ENCODE results near the gene ELMO1.

Gene ELMO1

DNA sequence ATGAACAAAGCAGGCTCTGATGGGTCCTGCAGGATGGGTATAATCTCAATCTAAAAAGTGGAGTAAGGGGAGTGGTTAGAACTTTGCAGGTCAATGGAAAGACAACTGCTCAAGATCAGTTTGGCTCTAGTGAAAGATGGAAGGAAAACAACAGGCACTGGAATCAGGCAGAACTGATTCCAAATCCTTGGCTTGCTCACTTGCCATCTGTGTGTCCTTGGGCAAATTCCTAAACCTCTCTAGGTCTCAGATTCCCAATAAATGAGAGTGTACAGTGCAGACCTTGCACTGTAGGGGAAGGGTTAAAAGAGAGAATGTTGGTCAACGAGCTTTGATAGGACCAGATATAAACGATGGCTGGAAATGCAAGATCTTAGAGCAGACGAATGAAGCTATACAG lies 538.3 kb downstream of the ELMO1 start:
- DNase-seq (ENCODE audit: low spot score) = no peak

- no peak for DNase-seq (ENCODE audit: low spot score)
Observed at GRCh38 chr7:36906956-36907635, 541.6 kb downstream of the ELMO1 start.

DNA sequence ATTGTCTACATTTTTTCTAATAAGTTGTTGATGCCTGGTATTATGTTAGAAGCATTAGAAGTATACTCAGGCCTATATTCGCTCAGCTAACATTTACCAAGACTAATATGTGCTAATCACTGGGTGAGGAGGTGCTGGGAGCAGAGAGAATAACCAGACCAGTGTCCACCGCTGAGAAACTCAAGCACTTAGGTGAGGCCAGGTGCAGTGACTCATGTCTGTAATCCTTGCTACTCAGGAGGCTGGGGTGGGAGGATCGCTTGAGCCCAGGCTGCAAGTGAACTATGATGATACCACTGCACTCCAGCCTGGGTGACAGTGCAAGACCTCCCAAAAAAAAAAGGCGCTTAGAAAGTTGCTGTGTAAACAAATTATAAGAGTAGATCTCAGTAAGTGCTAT lies 542.2 kb downstream of the ELMO1 start:
- no peak for DNase-seq (ENCODE audit: low spot score)

GRCh38 chr7:36905841-36906240 lies 542.8 kb downstream of the ELMO1 start:
- no peak for DNase-seq (ENCODE audit: low spot score)

DNA sequence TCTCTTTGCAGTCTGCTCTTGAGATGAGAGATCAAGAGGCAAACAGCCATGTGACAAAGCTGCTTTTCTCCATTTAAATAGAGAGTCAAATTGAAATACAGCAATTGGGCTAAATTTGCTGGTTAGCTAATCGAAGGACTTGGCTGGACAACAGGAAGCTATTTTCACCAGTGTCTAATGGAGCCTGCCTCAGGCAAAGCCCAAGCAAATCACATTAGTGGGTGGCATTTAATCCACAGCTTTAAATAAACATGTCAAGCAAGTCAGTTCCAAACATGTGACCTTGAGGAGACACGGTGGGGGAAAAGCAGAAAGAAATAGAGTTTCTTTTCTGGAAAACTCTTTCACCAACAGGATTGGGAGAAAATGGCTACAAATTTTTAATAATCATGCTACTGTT lies 543.9 kb downstream of the ELMO1 start:
- DNase-seq (ENCODE audit: low spot score) = no peak

GRCh38 chr7:36904101-36904500 lies 544.6 kb downstream of the ELMO1 start:
- DNase-seq (ENCODE audit: low spot score) = no peak

DNA sequence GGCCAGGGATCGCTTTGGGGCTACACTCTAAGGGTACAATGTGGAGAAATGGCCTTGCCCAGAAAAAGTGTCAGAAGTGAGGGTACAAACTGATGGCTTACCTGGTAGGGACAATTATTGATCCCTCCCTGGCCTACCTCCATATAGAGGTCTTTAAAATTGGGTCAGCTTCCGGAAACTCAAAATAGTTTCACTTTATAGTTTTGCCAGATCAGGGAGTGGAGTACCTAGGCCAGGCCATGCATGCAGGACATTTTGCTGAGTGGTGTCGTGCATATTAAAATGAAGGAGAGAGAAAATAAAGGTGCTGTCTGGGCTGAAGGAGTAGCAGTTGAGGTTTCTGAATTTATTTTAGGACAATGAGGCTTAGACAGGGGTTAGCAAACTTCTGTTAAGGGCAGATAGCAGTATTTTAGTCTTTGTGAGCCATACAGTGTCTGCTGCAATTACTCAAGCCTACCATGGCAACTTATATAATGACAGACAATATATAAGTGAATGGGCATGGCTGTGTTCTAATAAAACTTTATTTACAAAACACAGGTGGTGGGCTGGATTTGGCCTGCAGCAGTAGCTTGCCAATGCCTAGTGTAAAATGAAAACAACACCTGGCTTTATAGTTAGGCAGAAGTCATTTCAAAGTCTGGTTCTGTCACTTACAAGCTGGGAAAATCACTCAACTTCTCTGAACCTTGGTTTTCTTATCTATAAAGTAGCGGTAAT lies 547.5 kb downstream of the ELMO1 start:
- DNase-seq (ENCODE audit: low spot score) = no peak

DNA sequence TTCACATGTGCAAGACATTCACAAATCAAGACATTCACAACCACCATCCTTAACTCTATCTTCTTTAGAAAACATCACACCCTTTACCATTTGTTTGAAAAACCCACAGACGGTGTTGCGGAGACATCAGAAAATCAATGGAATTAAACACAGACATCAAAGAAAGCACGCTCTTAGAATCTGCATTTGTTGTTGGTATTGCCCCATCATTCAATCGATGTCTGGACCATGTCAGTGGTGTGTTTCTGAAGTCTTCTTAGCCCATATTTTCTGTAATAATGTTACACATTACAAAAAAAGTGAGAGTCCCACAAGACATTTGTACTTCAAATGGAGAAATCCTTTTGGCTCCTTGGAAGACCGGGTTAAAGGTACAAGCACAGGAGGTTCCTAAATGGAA lies 550.5 kb downstream of the ELMO1 start:
- DNase-seq (ENCODE audit: low spot score) = no peak

DNA sequence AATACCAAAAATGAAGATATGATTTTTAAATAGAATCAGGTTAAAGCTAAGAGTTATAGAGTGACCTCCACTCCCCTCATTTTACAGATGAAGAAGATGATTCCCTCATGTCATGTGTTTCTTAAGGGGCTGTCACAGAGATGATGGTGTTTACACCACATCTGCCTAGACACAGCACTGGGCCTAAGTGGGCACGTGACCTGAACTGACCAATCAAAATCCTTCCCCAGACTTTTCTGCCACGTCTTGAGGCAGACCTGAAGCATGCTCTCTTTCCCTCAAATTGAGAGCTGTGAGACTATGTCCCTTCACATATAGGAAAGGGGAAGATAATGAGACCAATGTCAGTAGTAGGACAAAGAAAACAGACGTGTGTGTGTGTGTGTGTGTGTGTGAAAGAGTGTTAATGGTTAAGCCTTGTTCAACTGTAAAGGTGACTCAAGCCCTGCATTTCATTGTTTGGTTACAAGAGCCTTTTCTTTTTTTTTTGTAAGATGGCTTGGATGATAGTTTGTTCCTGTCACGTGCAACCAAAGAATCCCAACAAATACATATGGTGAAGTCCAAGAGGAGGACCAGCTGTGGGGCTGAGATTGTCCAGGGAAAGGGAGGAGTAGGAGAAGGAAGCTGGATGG lies 551.6 kb downstream of the ELMO1 start:
- no peak for DNase-seq (ENCODE audit: low spot score)

DNA sequence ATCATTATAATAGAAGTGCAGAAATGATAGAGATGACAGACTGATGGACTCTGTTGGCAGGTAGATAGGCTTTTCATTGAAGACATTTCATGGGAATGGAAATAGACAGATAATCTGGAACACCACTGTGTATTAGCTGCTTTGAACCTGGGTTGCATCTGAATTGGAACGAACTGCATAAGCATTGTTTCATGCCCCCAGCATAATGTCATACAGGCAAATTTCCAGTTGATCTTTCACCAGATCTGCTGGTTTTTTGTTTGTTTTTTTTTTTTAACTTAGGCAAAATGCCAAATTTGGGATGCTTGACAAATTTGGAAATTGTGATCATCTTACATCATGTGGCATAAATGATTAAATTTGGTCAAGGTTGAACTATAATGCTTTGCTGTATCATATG lies 552.2 kb downstream of the ELMO1 start:
- no peak for DNase-seq (ENCODE audit: low spot score)

DNA sequence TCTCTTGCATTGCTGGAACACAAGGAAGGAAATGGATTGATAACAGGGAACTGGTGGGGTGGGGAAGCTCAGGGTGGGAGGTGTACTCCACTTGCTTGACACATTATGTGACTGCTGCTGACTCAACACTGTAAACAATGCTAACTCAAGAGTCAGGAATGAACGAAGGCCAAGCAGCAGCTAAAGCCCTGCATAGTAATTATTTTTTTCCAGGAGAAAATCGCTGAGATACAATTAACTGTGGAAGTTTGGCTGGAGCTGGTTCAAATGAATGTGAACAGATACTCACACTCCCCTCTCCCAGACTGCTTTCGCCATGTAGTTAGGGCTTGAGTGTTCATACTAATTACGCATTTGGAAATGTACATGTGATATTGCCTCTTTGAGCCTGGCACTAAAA lies 553.5 kb downstream of the ELMO1 start:
- no peak for DNase-seq (ENCODE audit: low spot score)

GRCh38 chr7:36894190-36894589 lies 554.5 kb downstream of the ELMO1 start:
- DNase-seq (ENCODE audit: low spot score) = no peak

DNA sequence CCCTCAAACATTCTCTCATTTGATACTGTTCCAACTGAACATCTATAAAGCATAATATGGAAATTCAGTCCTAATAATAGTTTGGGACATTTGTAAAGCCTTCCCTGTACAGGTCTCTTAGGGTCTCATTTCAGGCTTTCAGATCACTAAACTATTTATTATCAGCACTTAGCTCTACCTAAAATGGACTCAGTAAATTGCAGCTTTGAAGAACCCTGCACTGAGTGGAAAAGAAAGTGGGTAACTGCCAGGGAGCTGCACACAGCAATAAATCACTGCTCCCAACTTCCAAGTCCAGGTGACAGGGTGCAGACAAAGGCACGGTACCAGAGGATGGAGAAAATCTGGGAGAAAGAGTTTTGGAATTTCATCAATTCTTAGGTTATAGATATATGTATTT lies 559.5 kb downstream of the ELMO1 start:
- no peak for DNase-seq (ENCODE audit: low spot score)

DNA sequence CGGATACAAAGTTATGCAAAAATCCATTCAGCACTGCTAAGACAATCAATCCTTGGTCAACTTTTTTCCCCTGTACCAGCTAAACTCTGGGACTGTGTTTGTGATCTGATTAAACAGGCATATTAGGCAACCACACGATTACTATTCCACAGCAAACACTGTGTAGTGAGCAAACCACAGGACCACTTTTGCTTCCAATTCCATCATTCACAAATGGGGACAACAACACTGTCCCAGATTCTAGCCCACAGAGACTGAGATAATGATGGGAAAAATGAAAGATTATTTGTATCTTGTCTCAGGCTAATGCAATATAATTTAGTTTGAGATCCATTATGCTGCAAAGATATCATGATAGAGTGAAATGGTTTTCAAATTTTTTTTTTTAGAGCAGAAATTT lies 560.7 kb downstream of the ELMO1 start:
- no peak for DNase-seq (ENCODE audit: low spot score)

- no peak for DNase-seq (ENCODE audit: low spot score)
Observed at GRCh38 chr7:36887233-36887632, 561.4 kb downstream of the ELMO1 start.

- DNase-seq (ENCODE audit: low spot score) = no peak
Observed at GRCh38 chr7:36884910-36885309, 563.8 kb downstream of the ELMO1 start.

DNA sequence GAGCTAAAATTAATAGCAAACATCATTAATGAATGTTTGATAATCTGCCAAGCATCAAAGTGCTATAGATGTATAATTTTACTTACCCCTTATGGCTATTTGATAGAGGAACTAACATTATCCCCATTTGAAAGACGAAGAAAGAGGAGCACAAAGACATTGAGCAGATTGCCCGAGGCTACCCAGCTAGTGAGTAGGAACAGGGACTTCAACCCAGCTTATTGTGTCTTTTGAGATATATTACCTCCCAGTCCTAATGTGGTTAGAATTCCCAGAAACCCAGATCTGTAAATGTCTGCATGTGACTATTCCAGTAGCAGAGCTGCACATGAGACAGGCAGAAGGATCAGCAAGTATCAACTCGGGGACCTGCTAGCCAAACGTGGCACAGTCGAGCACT lies 564.3 kb downstream of the ELMO1 start:
- DNase-seq (ENCODE audit: low spot score) = no peak

DNA sequence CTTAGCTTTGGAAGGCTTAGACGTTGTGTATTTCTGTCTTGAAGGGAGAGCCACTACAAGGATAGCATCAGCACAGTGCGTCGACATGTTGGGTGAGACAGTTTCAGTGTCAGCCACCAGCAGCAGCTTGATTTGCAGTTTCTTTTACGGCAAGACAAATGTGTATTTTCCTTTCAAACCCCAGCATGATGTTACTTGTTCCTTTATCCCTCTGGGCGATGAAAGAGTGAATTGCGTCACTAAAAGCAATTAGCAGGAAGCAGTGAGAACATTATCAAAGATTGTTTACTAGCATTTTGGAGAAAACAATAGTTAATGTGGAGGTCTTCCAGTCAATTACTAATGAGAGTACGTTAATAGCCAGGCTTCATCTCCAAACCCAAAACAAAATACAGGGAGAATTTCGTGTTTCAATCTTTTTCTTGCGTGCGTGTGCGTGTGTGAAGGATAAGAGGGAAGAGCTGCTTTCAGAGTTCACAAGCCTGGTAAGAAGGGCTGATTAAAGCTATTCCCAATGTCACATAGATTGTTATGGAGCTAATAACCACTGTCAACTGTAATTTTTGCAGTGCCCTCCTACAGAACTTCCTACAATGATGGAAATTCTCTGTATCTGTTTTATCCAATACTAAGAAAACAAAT lies 567.3 kb downstream of the ELMO1 start:
- no peak for DNase-seq (ENCODE audit: low spot score)

DNA sequence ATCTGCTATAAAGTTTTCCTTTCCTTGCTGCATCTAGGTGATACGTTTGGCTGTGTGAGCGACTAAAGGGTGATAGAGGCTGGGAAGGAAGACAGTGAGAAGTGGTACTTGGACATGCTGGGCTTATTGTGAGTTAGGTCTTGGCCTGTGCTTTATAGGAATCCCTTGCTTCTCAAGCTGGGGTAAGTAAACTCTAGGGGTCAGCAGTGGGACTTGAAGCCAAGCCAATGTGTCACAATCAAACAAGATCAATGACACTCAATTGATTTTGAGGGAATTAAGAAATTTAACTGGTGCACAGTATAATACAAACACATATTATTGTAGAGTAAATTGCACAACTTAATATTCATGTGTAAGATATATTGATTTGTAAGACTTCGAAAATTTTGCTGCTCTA lies 568.6 kb downstream of the ELMO1 start:
- no peak for DNase-seq (ENCODE audit: low spot score)

- DNase-seq (ENCODE audit: low spot score) = no peak
Observed at GRCh38 chr7:36879021-36879420, 569.6 kb downstream of the ELMO1 start.

DNA sequence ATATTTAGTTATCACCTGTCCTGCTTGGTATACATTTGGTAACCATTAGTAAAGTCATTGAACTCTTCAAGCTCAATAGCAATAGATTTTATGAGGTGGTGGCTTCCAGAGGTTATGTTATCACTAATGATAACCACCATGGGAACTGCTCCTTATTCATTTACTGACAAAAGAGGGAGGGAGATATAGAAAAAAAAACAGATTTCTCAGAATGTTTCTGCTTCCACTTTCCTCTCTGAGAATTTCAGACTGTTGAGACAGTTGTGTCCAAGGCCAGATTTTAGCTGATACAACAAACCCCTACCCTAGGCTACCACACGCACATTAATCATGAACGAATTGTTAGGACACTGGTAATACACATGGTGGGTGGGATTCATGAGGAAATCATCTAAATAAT lies 570.4 kb downstream of the ELMO1 start:
- no peak for DNase-seq (ENCODE audit: low spot score)

- no peak for DNase-seq (ENCODE audit: low spot score)
Observed at GRCh38 chr7:36875794-36876193, 572.9 kb downstream of the ELMO1 start.

DNA sequence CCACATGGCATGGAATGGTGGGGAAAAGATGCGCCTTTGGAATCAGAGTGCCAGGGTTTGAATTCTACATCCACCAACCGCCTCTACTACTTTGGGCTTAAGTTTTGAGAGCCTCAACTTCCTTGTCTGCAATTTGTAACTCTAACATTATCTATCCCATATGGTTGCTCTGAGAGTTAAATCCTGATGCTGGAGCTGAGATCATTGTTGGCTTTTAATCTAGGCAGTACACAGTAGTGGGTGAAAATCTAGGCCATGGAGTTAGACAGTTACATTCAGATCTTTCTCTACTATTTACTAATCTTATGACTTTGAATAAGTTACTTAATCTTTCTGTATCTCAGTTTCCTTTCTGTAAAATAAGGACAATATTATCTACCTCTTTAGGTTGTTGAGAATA lies 574.6 kb downstream of the ELMO1 start:
- DNase-seq (ENCODE audit: low spot score) = no peak

Measured in HuH-7.5 (cell line).